Measurements from ENCODE around the gene PARD3. TPM values are rescaled to one million over a fixed set of nuclear protein-coding genes. Genes with fewer than 3 reads are reported as not detected.

Gene PARD3
- total and polyA plus RNA-seq, 10 of the 15 experiments (the other 5 are each of a cell fraction or from before 2014, with no cell fraction given): 2.6 to 43.1 (median 13.9) TPM

GRCh38 chr10:34589275-34589674, 225.8 kb downstream of the PARD3 start:
- H3K27ac ChIP-seq (ENCODE audit: control insufficient read depth, insufficient read depth): no peak overlapping the region
- H3K4me3 ChIP-seq: no peak overlapping the region
- CTCF ChIA-PET: interaction anchor here (1.3 to 1.7 kb wide), 2 partner anchors 22 to 24 kb away, joined by 4 read pairs; no protein-coding TSS in a partner anchor
- TF ChIP-seq TCF12 (IDR thresholded peaks at IDR 0.05; ENCODE audit: low read depth, low read length): no peak
- no peak for TF ChIP-seq MEF2B (IDR thresholded peaks at IDR 0.05; ENCODE audit: partially characterized antibody, poor library complexity, severe bottlenecking)
- no peak for TF ChIP-seq YY1 (IDR thresholded peaks at IDR 0.05; ENCODE audit: low read depth, low read length)
- TF ChIP-seq ZNF384 (IDR thresholded peaks at IDR 0.05; ENCODE audit: borderline replicate concordance, low read depth, low read length): no peak
- TF ChIP-seq, protein P1, sequence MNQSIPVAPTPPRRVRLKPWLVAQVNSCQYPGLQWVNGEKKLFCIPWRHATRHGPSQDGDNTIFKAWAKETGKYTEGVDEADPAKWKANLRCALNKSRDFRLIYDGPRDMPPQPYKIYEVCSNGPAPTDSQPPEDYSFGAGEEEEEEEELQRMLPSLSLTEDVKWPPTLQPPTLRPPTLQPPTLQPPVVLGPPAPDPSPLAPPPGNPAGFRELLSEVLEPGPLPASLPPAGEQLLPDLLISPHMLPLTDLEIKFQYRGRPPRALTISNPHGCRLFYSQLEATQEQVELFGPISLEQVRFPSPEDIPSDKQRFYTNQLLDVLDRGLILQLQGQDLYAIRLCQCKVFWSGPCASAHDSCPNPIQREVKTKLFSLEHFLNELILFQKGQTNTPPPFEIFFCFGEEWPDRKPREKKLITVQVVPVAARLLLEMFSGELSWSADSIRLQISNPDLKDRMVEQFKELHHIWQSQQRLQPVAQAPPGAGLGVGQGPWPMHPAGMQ (IDR thresholded peaks at IDR 0.05; ENCODE audit: borderline replicate concordance): no peak
- no peak for TF ChIP-seq SMC3 (IDR thresholded peaks at IDR 0.05; ENCODE audit: borderline replicate concordance, low read length)
- TF ChIP-seq CBFB (IDR thresholded peaks at IDR 0.05; ENCODE audit: low read depth): no peak
- TF ChIP-seq TARDBP (IDR thresholded peaks at IDR 0.05; ENCODE audit: borderline replicate concordance): no peak
- no peak for TF ChIP-seq NR2C2 (IDR thresholded peaks at IDR 0.05; ENCODE audit: borderline replicate concordance, control insufficient read depth, insufficient read length, low read depth)
- TF ChIP-seq ZBTB33 (IDR thresholded peaks at IDR 0.05): no peak
- H3K9me3 ChIP-seq (replicated peaks; ENCODE audit: control insufficient read depth, insufficient read depth, low read length): no peaks in the 10 kb centered on the region
- no peaks in the 10 kb centered on the region for H4K20me1 ChIP-seq (ENCODE audit: control insufficient read depth, insufficient read depth)
- no peak overlapping the region for H3K4me2 ChIP-seq (ENCODE audit: control insufficient read depth, insufficient read depth)
- SMC1A ChIA-PET (ENCODE audit: uncharacterized antibody, unreplicated experiment): interaction anchor here (0.6 kb wide), 1 partner anchor 736 kb away, joined by 4 read pairs; no protein-coding TSS in a partner anchor
- no peaks in the 10 kb centered on the region for H3K79me2 ChIP-seq (ENCODE audit: control insufficient read depth, insufficient read depth, low read length)
- 50% methylated on average over 3 of the region's 3 CpGs for WGBS (ENCODE audit: insufficient coverage, insufficient replicate concordance, low lambda C conversion rate, missing lambda C conversion rate)
- ATAC-seq (no peak), DNase-seq (ENCODE audit: low read depth, low spot score) (no peak), FAIRE-seq (no peak)
- no peaks in the 10 kb centered on the region for H3K36me3 ChIP-seq (ENCODE audit: control insufficient read depth in 2 of 2, insufficient read depth in 2 of 2, low read length in 1 of 2)
- no TSS peak for BruUV-seq (replicated peaks)
- H3K4me1 ChIP-seq (ENCODE audit: control insufficient read depth, insufficient read depth, low read length): no peaks in the 10 kb centered on the region
- no peak overlapping the region for H3K9ac ChIP-seq (ENCODE audit: control insufficient read depth, insufficient read depth, low read length)
- intact Hi-C loops (cut with micrococcal nuclease; ENCODE audit: unreplicated experiment): no loop called here
- H3K27me3 ChIP-seq (replicated peaks in 1 of 2; ENCODE audit: control insufficient read depth in 2 of 2, insufficient read depth in 2 of 2, low read length in 1 of 2): no peaks in the 10 kb centered on the region
- POLR2A ChIA-PET: interaction anchor here (0.7 kb wide), 1 partner anchor 26 kb away, joined by 3 read pairs; no protein-coding TSS in a partner anchor
- no peak overlapping the region for H2AFZ ChIP-seq (ENCODE audit: control insufficient read depth, low read depth, low read length)
- RAD21 ChIA-PET (ENCODE audit: unreplicated experiment): no interaction called here
- in situ Hi-C loops (cut with MboI): no loop called here

Data from GM12878 (cell line).